GM19324 (cell line): ENCODE measurements around the gene FN3KRP.

Experiments
- ATAC-seq: cut with Tn5 transposase; IDR thresholded peaks from one replicate; pipeline ENCODE4 v1.9.1; 2021; ENCODE audit warnings: mild to moderate bottlenecking, moderate library complexity; ENCODE audit not compliant: unreplicated experiment, low FRiP score

The FN3KRP gene

GRCh38 chr17:82703935-82704865 is 12.3 kb upstream of the FN3KRP start:
- no peak for ATAC-seq

DNA sequence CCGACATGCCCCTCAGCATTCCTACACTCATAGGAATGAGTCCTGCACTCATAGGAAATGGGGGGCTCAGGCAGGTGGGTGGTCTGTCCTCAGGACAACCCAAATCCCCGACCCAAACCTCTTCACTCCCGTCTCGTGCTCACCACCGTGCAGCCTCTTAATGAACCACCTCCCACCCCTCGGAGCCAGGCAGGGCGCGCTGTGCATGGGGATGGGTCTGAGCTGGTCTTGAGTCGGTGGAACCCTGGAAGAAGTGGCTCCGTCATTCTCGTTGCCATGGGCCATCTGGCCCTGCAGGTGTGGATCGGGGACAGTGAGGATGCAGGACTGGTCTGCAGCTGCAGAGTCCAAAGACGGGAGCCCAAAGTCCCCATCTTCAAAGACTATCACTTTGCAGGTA is 11.6 kb upstream of the FN3KRP start:
- no peak for ATAC-seq

DNA sequence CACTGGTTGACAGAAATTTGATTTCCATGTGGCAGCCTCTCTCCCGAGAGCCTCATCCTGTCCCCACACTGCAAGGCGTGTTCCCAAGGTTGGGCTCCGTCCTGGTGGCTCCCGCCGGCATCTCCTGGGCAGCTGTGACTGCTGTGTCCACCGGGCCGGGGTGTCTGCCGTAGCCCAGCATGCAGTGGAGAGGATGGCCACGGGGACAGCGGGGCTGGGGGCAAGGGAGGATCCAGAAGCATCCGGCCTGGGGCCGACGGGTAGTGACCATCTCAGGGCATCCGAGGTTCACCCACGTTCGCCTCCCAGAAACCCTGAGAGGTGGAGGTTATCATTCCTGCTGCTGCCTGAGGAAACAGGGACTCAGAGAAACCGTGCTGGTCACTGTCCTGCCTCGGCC is 10.8 kb upstream of the FN3KRP start:
- no peak for ATAC-seq

GRCh38 chr17:82709024-82709675 is 7.4 kb upstream of the FN3KRP start:
- ATAC-seq = no peak

GRCh38 chr17:82709676-82710498 is 6.6 kb upstream of the FN3KRP start:
- no peak for ATAC-seq

GRCh38 chr17:82710499-82711232 is 5.8 kb upstream of the FN3KRP start:
- ATAC-seq = no peak

GRCh38 chr17:82713071-82713723 is 3.3 kb upstream of the FN3KRP start:
- ATAC-seq = no peak

- ATAC-seq = no peak
Observed at GRCh38 chr17:82718986-82719685, 2.6 kb downstream of the FN3KRP start.

GRCh38 chr17:82720204-82720603 is 3.7 kb downstream of the FN3KRP start:
- no peak for ATAC-seq

GRCh38 chr17:82722341-82723013 is 6.0 kb downstream of the FN3KRP start:
- ATAC-seq = no peak

GRCh38 chr17:82723169-82723807 is 6.8 kb downstream of the FN3KRP start:
- no peak for ATAC-seq

GRCh38 chr17:82726427-82726826 is 9.9 kb downstream of the FN3KRP start:
- ATAC-seq = no peak

- no peak for ATAC-seq
Observed at GRCh38 chr17:82729479-82730260, 13.2 kb downstream of the FN3KRP start.

DNA sequence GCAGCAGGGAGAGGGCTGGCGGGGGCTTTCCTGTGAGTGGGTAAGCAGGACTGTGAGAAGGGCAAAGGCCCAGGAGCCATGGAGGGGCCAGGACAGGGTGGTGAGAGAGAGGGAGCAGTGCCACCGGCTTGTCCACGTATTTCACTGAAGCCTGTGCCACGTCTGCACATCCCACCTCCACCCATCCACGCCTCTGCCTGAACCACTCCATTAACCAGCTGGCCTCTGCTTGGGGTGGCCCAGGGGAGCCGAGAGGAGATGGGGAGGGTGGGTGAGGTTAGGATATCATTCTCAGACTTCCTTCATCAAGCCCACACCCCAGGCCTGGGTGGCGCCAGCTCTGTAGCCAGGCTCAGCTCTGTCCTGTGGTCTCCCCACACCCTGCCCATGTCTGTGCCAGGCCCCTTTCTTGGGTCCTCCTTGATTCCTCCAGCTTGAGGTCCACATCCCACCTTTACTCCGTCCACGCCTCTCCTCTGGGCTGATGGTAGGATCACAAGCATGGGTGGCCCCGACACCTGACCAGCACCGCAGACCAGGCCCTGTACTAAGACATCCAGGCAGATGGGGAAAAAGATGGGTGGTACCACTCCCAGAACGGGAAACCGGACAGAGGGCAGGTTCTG is 15.7 kb downstream of the FN3KRP start:
- ATAC-seq = no peak

- ATAC-seq = no peak
Observed at GRCh38 chr17:82734987-82735866, 18.7 kb downstream of the FN3KRP start, which contains the start of gene FN3K. Gene FN3K (plus strand): TSS chr17:82735615. CDS start chr17:82735637, 22 bp downstream.
